Parathyroid adenoma (tissue), 2 donors: ENCODE data around the gene CMBL.

Experiments
- H2AFZ ChIP-seq: fragments of 300-600 bp; sonication (generic); one replicate; pipeline ENCODE4 v1.7.0; 2017; ENCODE audit warnings: antibody characterized with exemption, mild to moderate bottlenecking
- H3K27ac ChIP-seq: fragments of 300-600 bp; sonication (generic); one replicate; pipeline ENCODE4 v1.7.0; 2017
- H3K27me3 ChIP-seq: fragments of 300-600 bp; sonication (generic); one replicate; pipeline ENCODE4 v1.7.0; 2017; ENCODE audit warnings: low read length; ENCODE audit not compliant: control insufficient read depth, insufficient read depth
- H3K36me3 ChIP-seq: fragments of 300-600 bp; sonication (generic); one replicate; pipeline ENCODE4 v1.7.0; 2017; ENCODE audit warnings: low read length; ENCODE audit not compliant: control insufficient read depth, insufficient read depth
- H3K4me1 ChIP-seq: fragments of 300-600 bp; sonication (generic); one replicate; pipeline ENCODE4 v1.7.0; 2017; ENCODE audit warnings: control low read depth
- H3K4me2 ChIP-seq: fragments of 300-600 bp; sonication (generic); one replicate; pipeline ENCODE4 v1.7.0; 2017; ENCODE audit warnings: low read length
- H3K4me3 ChIP-seq: fragments of 300-600 bp; sonication (generic); one replicate; pipeline ENCODE4 v1.7.0; 2017; ENCODE audit warnings: low read depth, low read length
- H3K79me2 ChIP-seq: fragments of 300-600 bp; sonication (generic); one replicate; pipeline ENCODE4 v1.7.0; 2017; ENCODE audit warnings: control low read depth
- H3K9ac ChIP-seq: fragments of 300-600 bp; sonication (generic); one replicate; pipeline ENCODE4 v1.7.0; 2017; ENCODE audit warnings: mild to moderate bottlenecking
- H3K9me3 ChIP-seq: fragments of 300-600 bp; sonication (generic); one replicate; pipeline ENCODE4 v1.7.0; 2017; ENCODE audit warnings: low read length; ENCODE audit not compliant: control insufficient read depth
- CTCF ChIP-seq: fragments of 300-600 bp; sonication (generic); IDR thresholded peaks from one replicate; pipeline ENCODE4 v1.7.0; 2017; ENCODE audit warnings: antibody characterized with exemption, mild to moderate bottlenecking
- donor health status: primary hyperparathyroidism.

CMBL gene

GRCh38 chr5:10266137-10266536 is 41.6 kb downstream of the CMBL start:
- Histone ChIP-seq H3K27ac (no peak overlapping the region), H3K36me3 (no peaks in the 10 kb centered on the region)
- TF ChIP-seq CTCF, result no peak

GRCh38 chr5:10265245-10266109 is 42.2 kb downstream of the CMBL start:
- Histone ChIP-seq H2AFZ (no peak overlapping the region), H3K4me3 (no peak overlapping the region), H3K27me3 (no peaks in the 10 kb centered on the region), H3K4me2 (no peak overlapping the region), H3K4me1 (no peaks in the 10 kb centered on the region), H3K9me3 (no peaks in the 10 kb centered on the region), H3K36me3 (no peaks in the 10 kb centered on the region), H3K79me2 (no peaks in the 10 kb centered on the region), H3K9ac (no peak overlapping the region), H3K27ac (no peak overlapping the region)
- no peak for TF ChIP-seq CTCF

More at GRCh38 chr5:10266137-10266536, 41.6 kb downstream of the CMBL start:
- Histone ChIP-seq H2AFZ (no peak overlapping the region), H3K4me1 (no peaks in the 10 kb centered on the region), H3K79me2 (no peaks in the 10 kb centered on the region), H3K4me2 (no peak overlapping the region), H3K4me3 (no peak overlapping the region), H3K9ac (no peak overlapping the region), H3K27me3 (no peaks in the 10 kb centered on the region), H3K9me3 (no peaks in the 10 kb centered on the region)

GRCh38 chr5:10264604-10265003 is 43.1 kb downstream of the CMBL start:
- Histone ChIP-seq H2AFZ (no peak overlapping the region), H3K27ac (no peak overlapping the region), H3K4me2 (no peak overlapping the region), H3K9me3 (no peaks in the 10 kb centered on the region), H3K27me3 (no peaks in the 10 kb centered on the region), H3K36me3 (no peaks in the 10 kb centered on the region), H3K4me3 (no peak overlapping the region), H3K79me2 (no peaks in the 10 kb centered on the region), H3K9ac (no peak overlapping the region), H3K4me1 (no peaks in the 10 kb centered on the region)
- TF ChIP-seq CTCF, result no peak

GRCh38 chr5:10262995-10263394 is 44.7 kb downstream of the CMBL start:
- Histone ChIP-seq H3K9me3 (no peaks in the 10 kb centered on the region), H3K27me3 (no peaks in the 10 kb centered on the region), H3K79me2 (no peaks in the 10 kb centered on the region), H3K4me2 (no peak overlapping the region), H3K36me3 (no peaks in the 10 kb centered on the region), H3K4me3 (no peak overlapping the region), H3K9ac (no peak overlapping the region), H3K4me1 (no peaks in the 10 kb centered on the region), H2AFZ (no peak overlapping the region), H3K27ac (no peak overlapping the region)
- no peak for TF ChIP-seq CTCF
